ENCODE results near the gene DOCK10. TPM values are rescaled to one million over a fixed set of nuclear protein-coding genes. Genes with fewer than 3 reads are reported as not detected.

DOCK10 gene
- total and polyA plus RNA-seq, 8 donors: 0.89 to 33.8 (median 3.2) TPM

DNA sequence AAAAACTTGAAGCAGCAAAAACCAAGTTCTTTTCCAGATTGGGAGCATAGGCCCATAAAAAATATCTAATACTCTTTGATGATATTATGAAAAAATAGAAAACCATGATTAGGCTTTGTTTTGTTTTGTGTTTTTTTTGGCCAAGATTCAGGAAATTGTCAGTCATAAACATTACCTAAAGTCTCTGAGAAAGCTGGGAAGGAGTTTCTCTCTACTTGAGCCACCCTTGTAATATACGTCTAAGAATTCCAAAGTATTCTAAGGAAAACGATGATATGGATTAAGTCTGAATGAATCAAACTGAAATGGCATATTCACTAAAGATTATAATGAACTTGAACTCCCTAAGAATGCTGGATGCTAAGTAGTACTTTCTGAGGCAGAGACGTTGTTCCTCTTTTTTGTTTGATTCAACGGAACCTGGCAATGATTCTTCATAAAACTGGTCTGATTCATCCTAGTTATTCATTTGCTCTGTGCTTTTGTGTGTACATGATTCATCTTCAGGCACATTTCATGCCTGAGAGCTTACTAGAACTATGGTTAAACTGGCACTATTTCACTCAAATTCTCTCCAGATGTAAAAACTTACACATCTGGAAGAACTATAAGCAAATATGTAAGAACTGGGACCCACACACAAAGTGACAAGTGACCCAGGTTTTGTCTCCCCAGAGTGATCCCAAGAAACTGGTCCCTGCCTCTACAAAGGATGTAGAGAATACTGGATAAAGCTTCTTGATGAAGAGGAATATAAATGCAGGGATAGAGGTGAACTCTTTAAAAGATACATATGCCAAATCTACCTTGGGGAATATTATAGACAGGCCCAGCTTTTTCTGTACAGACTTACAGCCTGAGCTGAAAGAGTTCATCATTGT, 159.7 kb downstream of the DOCK10 start:
- intact Hi-C loops (cut with DNase I; ENCODE audit: low total_unique reads): no loop called here
- TF ChIP-seq EP300 (IDR thresholded peaks at IDR 0.05) (no peak), POLR2AphosphoS5 (IDR thresholded peaks at IDR 0.05) (no peak), POLR2A (IDR thresholded peaks at IDR 0.05) (no peak)
- TF ChIP-seq, protein P1, sequence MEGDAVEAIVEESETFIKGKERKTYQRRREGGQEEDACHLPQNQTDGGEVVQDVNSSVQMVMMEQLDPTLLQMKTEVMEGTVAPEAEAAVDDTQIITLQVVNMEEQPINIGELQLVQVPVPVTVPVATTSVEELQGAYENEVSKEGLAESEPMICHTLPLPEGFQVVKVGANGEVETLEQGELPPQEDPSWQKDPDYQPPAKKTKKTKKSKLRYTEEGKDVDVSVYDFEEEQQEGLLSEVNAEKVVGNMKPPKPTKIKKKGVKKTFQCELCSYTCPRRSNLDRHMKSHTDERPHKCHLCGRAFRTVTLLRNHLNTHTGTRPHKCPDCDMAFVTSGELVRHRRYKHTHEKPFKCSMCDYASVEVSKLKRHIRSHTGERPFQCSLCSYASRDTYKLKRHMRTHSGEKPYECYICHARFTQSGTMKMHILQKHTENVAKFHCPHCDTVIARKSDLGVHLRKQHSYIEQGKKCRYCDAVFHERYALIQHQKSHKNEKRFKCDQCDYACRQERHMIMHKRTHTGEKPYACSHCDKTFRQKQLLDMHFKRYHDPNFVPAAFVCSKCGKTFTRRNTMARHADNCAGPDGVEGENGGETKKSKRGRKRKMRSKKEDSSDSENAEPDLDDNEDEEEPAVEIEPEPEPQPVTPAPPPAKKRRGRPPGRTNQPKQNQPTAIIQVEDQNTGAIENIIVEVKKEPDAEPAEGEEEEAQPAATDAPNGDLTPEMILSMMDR (IDR thresholded peaks at IDR 0.05): no peak
- Histone ChIP-seq H3K27me3 (no peaks in the 10 kb centered on the region), H3K9me3 (no peaks in the 10 kb centered on the region), H3K36me3 (no peaks in the 10 kb centered on the region), H3K4me1 (peaks cover 0 to 3% (median 0%) of the 10 kb centered on the region in 4 donors), H3K4me3 (no peak overlapping the region), H3K27ac (no peak overlapping the region)
- no peak for DNase-seq
- WGBS, 5 donors: 60 to 73% (median 65%) methylated on average over 4 of the region's 4 CpGs

DNA sequence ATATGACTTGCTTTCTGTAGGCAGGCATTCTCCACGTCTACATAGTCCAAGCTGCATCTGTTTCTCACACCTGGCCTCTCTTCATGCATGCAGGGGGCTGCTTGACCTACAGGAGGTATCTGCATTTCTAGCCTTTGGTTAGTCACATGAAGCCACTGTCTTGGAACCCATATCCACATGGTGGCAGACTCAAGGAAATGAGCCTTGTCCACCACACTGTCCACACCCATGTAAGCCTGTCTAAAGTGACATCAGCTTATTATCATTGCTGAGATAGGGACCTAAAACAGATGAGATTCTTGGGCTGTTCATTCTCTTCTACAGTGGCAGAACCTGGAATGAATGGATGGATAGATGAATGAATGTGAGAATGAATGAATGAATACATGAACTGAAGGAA, 160.4 kb downstream of the DOCK10 start:
- H3K4me1 ChIP-seq: peaks cover 0 to 3% (median 0%) of the 10 kb centered on the region in 4 donors
- H3K27ac ChIP-seq: no peak overlapping the region
- DNase-seq: no peak
- H3K36me3 ChIP-seq: peaks cover 0 to 1% (median 0%) of the 10 kb centered on the region in 4 donors
- TF ChIP-seq EP300 (IDR thresholded peaks at IDR 0.05) (no peak), POLR2A (IDR thresholded peaks at IDR 0.05) (no peak), POLR2AphosphoS5 (IDR thresholded peaks at IDR 0.05) (no peak)
- TF ChIP-seq, protein P1 (IDR thresholded peaks at IDR 0.05): no peak
- 59 to 79% (median 72%) methylated on average over 1 of the region's 1 CpG for WGBS, 5 donors
- H3K9me3 ChIP-seq: no peaks in the 10 kb centered on the region
- H3K27me3 ChIP-seq: no peaks in the 10 kb centered on the region
- intact Hi-C loops (cut with DNase I; ENCODE audit: low total_unique reads): no loop called here
- H3K4me3 ChIP-seq: no peak overlapping the region

DNA sequence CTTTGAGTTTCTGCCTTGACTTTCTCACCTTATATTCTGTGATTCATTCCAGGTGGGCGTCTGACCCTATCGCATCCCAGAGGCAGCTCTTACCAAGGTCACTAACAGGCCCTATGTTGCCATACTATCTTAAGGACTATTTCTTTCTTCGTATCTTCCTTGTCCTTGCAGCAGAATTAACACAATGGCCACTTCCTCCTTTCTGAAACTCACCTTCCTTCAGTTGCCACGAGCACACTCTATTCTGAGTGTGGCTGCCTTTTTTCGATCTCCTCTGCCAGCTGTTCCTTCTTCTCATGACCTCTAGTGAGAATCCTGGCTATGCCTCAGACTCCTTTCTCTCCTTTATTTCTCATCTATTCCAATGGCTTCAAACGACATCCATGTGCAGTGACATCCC, 165.7 kb downstream of the DOCK10 start:
- no peak for DNase-seq
- Histone ChIP-seq H3K4me1 (peaks cover 0 to under 1% (median 0%) of the 10 kb centered on the region in 4 donors), H3K27ac (no peak overlapping the region)

DNA sequence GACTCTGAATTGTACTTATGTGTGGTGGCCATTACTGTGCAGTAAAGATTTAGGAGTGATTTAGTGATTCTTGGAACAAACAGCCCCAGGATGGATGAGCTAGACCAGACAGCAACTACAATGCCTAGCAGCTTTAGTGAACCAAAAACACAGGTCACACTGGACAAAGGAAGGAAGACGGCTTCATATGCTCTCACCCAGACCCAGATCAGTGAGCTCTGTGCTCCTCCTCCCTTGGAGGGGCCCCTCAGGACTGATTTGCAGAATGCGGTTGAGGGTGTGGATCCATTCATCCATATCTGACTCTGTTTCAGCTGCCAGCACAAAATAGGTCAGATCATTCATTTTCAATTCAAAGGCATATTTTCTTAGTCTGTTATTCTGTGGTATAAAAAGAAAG, 166.4 kb downstream of the DOCK10 start:
- intact Hi-C loops (cut with DNase I; ENCODE audit: low total_unique reads): no loop called here
- no peak overlapping the region for H3K4me3 ChIP-seq
- no peaks in the 10 kb centered on the region for H3K4me1 ChIP-seq
- no peaks in the 10 kb centered on the region for H3K27me3 ChIP-seq
- peaks cover 0 to 19% (median 3%) of the 10 kb centered on the region in 4 donors for H3K36me3 ChIP-seq
- H3K9me3 ChIP-seq: no peaks in the 10 kb centered on the region
- WGBS, 5 donors: 59 to 80% (median 78%) methylated on average over 2 of the region's 2 CpGs
- no peak overlapping the region for H3K27ac ChIP-seq
- TF ChIP-seq POLR2AphosphoS5 (IDR thresholded peaks at IDR 0.05) (no peak), EP300 (IDR thresholded peaks at IDR 0.05) (no peak), POLR2A (IDR thresholded peaks at IDR 0.05) (no peak)
- TF ChIP-seq, protein P1 (IDR thresholded peaks at IDR 0.05): no peak
- DNase-seq: no peak

More for the DNA sequence above, 165.7 kb downstream of the DOCK10 start:
- intact Hi-C loops (cut with DNase I; ENCODE audit: low total_unique reads): no loop called here
- Histone ChIP-seq H3K4me3 (no peak overlapping the region), H3K9me3 (no peaks in the 10 kb centered on the region), H3K27me3 (no peaks in the 10 kb centered on the region), H3K36me3 (peaks cover 0 to 19% (median 3%) of the 10 kb centered on the region in 4 donors)
- 79 to 87% (median 86%) methylated on average over 6 of the region's 6 CpGs for WGBS, 5 donors
- TF ChIP-seq EP300 (IDR thresholded peaks at IDR 0.05) (no peak), POLR2A (IDR thresholded peaks at IDR 0.05) (no peak), POLR2AphosphoS5 (IDR thresholded peaks at IDR 0.05) (no peak)
- TF ChIP-seq, protein P1 (IDR thresholded peaks at IDR 0.05): no peak

All from stomach (tissue), 9 donors.